GM12865 (cell line): ENCODE data around the gene TMEM252.

ENCODE experiments used
- DNase-seq: peaks from one replicate; pipeline ENCODE4 v3.0.0; 2010; ENCODE audit warnings: low read depth
- H3K4me3 ChIP-seq: 2 replicates; pipeline ENCODE4 v1.5.1; 2011; ENCODE audit warnings: mild to moderate bottlenecking, low read depth, low read length, control low read depth
- TF ChIP-seq, protein P1 (sequence below): IDR thresholded peaks from 2 replicates; pipeline ENCODE4 v1.5.1; 2011; ENCODE audit warnings: low read length, control low read depth, low read depth, inconsistent platforms; ENCODE audit not compliant: insufficient read depth; ENCODE audit errors: missing control alignments

TMEM252 gene

DNA sequence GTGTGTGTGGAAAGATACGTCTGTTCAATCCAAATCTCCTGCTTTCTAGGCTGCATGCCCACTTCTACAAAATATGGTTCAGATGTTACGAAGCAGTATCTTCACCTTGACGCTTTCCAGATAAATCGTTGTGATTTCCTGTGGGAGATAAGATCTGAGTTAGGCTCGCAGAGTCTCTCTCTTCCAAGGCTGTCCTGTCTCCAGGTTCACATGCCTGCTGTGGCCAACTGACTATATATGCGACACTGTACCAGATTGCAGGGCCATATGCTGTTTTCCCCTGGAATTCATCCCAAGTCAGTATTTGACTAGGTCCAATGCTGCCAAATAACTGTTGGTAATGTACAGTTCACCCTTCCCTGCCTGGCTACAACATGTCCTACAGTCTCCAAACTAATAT is 47.9 kb downstream of the TMEM252 start:
- H3K4me3 ChIP-seq: no peak overlapping the region
- TF ChIP-seq, protein P1, sequence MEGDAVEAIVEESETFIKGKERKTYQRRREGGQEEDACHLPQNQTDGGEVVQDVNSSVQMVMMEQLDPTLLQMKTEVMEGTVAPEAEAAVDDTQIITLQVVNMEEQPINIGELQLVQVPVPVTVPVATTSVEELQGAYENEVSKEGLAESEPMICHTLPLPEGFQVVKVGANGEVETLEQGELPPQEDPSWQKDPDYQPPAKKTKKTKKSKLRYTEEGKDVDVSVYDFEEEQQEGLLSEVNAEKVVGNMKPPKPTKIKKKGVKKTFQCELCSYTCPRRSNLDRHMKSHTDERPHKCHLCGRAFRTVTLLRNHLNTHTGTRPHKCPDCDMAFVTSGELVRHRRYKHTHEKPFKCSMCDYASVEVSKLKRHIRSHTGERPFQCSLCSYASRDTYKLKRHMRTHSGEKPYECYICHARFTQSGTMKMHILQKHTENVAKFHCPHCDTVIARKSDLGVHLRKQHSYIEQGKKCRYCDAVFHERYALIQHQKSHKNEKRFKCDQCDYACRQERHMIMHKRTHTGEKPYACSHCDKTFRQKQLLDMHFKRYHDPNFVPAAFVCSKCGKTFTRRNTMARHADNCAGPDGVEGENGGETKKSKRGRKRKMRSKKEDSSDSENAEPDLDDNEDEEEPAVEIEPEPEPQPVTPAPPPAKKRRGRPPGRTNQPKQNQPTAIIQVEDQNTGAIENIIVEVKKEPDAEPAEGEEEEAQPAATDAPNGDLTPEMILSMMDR: no peak
- DNase-seq: no peak

DNA sequence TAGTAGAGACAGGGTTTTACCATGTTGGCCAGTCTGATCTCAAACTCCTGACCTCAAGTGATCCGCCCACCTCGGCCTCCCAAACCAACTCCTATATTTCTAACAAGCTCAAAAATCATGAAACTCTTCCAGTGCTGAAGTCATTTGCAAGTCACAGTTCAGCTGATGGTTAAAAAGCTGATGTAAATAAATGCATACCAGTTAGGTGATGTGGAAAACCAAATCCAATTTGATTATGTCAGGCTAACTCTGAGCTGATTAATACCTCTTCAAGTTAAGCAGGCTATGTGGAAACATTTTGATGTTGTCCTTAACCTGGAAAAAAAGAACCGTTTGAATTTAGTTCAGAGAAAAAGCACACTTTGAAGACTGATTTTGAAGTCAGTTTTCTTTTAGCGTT is 51.0 kb downstream of the TMEM252 start:
- TF ChIP-seq, protein P1: no peak
- no peak overlapping the region for H3K4me3 ChIP-seq
- no peak for DNase-seq

DNA sequence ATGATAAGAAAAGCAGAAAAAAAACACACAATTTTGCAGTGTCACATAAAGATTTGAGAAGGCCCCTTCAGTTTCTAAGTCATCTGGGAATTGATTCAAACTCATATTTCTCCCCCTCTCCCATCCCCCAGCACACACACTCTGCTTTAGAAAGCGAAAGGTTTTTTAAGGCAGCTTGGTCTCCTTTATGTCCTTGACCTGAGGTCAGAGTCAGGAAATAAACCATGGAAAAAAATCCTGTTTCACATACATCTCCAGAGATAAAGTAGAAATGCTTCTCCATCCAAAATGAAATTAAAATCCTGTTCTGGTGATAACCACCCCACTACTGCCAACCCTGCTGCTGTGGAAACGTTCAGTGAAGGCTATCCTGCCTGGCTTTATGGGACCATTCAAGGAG is 52.6 kb downstream of the TMEM252 start:
- DNase-seq: no peak
- no peak overlapping the region for H3K4me3 ChIP-seq
- TF ChIP-seq, protein P1: no peak
